EH (cell line): Measurements from ENCODE around the gene HTR2A.
"Not testable (repeated sequence)": the region's sequence is repeated elsewhere in the genome, so short reads cannot be mapped to it uniquely, and the experiment has no call there.

Experiments
- DNase-seq: peaks from one replicate; pipeline ENCODE4 v3.0.0-alpha.2; 2015; ENCODE audit warnings: low read depth

Gene HTR2A

DNA sequence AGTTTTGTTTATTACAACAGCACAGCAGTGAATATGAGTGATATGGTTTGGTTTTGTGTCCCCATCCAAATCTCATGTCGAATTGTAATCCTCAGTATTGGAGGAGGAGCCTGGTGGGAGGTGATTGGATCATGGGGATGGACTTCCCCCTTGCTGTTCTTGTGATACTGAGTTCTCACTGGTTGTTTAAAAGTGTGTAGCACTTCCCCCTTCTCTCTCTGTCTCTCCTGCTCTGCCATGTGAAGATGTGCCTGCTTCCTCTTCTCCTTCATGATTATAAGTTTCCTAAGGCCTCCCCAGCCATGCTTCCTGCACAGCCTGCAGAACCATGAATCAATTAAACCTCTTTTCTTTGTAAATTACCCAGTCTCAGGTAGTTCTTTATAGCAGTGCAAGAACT is 91.9 kb downstream of the HTR2A start:
- DNase-seq = not testable (repeated sequence)

DNA sequence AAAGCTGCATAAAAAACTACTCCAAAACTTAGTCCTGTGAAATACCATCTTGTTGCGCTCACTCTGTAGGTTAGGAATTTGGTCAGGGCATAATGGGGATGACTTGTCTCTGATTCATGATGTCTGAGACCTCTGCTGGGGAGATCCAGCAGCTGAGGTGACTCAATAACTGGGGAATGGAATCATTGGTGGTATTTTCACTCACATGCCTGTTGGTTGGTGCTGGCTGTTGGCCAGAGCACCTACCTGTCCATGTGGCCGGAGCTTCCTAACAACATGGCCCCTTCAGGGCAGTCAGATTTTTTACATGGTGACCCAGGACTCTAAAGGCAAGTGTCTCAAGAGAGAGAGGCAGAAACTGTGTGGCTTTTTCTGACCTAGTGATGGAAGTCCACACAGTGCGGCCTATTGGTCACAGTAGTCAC is 92.5 kb downstream of the HTR2A start:
- peak; percentile 97 for DNase-seq

- DNase-seq = peak; percentile 61
Observed at GRCh38 chr13:46803586-46803985, 93.3 kb downstream of the HTR2A start.

- DNase-seq = no peak
Observed at GRCh38 chr13:46801858-46802257, 95.0 kb downstream of the HTR2A start.

GRCh38 chr13:46799139-46799538 is 97.7 kb downstream of the HTR2A start:
- DNase-seq = no peak

- DNase-seq = no peak
Observed at GRCh38 chr13:46797501-46798237, 99.2 kb downstream of the HTR2A start.

GRCh38 chr13:46796515-46797474 is 100.1 kb downstream of the HTR2A start, which contains the start of gene ESD:
TSS of gene ESD (minus strand) at chr13:46797161. CDS start at chr13:46791413, 5,748 bp downstream.
- peak; percentile 92 for DNase-seq

- DNase-seq = no peak
Observed at GRCh38 chr13:46796129-46796514, 100.7 kb downstream of the HTR2A start.

GRCh38 chr13:46795321-46795720 is 101.5 kb downstream of the HTR2A start:
- no peak for DNase-seq

DNA sequence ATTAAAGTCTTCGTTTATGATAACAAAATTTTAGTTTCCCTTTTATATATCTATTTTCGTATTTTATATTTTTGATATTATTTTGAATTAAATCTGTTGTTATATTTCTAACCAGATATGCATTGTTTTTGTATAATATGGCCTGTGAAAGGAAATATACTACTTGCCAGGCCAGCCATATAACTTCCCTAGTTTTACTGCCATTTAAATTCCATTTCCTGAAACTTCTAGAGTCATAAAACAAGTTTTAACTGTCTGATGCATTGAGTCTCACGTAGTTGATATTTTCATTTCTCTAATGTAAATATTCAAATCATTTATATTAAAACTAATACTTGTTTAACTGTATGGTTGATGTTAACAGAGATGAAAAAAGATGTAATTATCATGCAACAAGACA is 113.3 kb downstream of the HTR2A start:
- DNase-seq = no peak

DNA sequence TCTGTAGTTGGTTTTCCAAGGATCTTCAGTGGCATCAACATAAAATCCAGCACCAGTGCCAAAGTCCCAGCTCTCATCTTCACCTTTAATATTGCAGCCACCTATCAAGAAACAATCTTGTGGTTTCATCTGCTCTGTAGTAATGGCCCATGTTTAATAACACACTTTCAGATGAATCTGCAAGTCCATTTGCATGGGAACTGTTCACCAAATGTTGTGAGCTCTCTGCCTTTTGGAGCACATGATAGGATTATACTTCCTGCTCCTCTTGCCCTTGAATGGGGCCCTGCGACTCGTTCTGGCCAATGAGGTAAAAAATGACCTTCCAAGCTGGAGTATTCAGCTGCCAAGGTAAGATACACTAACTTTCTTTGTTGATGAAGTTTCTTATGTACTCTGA is 114.2 kb downstream of the HTR2A start:
- DNase-seq = no peak

DNA sequence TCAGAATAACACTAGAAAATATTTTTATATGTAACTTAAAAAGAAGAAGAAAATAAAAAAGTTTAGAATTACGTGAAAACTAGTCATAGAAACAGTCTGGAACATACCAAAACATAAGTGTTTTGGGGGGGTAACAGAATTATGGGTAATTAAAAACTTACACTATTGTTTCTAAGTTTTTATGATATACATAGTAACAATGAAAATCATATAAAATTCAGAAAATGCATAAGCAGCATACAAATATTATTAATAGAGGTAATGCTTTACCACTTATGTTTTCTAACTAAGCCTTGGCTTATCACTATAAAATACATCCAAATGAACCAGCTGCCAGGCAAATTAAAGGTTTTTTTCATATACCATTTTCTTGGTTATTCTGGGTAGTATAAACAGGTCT is 114.8 kb downstream of the HTR2A start:
- DNase-seq = no peak
